BE2C (cell line): ENCODE measurements around the gene MAN1C1.

Experiments used
- DNase-seq: peaks from one replicate; pipeline ENCODE4 v3.0.0-alpha.2; 2020
- H3K27me3 ChIP-seq: fragments of 250-450 bp; sonication (Bioruptor Pico); 2 replicates; pipeline ENCODE4 v1.5.1; 2020; ENCODE audit warnings: mild to moderate bottlenecking
- H3K36me3 ChIP-seq: fragments of 250-450 bp; sonication (Bioruptor Pico); 2 replicates; pipeline ENCODE4 v1.5.1; 2020; ENCODE audit warnings: mild to moderate bottlenecking
- H3K4me1 ChIP-seq: fragments of 250-450 bp; sonication (Bioruptor Pico); 2 replicates; pipeline ENCODE4 v1.5.1; 2020
- H3K4me3 ChIP-seq: 2 replicates; pipeline ENCODE4 v1.5.1; 2011; ENCODE audit warnings: low read depth, low read length
- H3K9me3 ChIP-seq: fragments of 250-450 bp; sonication (Bioruptor Pico); 2 replicates; pipeline ENCODE4 v1.5.1; 2020
- CTCF ChIP-seq: IDR thresholded peaks from 2 replicates; pipeline ENCODE4 v1.5.1; 2012; ENCODE audit warnings: mild to moderate bottlenecking, low read depth, low read length

Gene MAN1C1

GRCh38 chr1:25621876-25622275 is 5.3 kb downstream of the MAN1C1 start:
- H3K4me1 ChIP-seq: no peaks in the 10 kb centered on the region; the same call in 1 of the 2 replicates
- no peak for TF ChIP-seq CTCF
- H3K36me3 ChIP-seq: no peaks in the 10 kb centered on the region
- DNase-seq: no peak
- no peak overlapping the region for H3K4me3 ChIP-seq
- H3K9me3 ChIP-seq: no peaks in the 10 kb centered on the region
- H3K27me3 ChIP-seq: no peaks in the 10 kb centered on the region

DNA sequence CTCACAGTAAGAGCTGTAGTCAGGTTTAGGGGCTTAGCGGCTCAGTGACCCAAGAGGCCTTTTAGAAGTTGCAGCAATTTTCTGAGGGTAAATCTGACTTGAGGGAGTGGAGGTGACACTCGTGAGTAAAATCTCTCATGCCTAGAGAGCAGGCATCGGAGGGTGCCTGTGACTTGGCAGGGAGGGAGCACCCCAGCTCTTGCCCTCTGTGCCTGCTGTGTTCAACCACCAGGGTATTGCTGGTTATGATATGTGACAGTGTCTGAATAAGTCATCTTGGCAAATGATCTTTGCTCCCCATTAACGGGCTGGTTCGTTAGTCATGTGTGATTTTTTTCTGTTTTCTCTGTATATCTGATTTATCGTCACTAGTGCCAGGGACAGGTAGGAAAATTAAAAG is 5.9 kb downstream of the MAN1C1 start:
- H3K36me3 ChIP-seq: no peaks in the 10 kb centered on the region
- no peaks in the 10 kb centered on the region for H3K27me3 ChIP-seq
- DNase-seq: no peak
- H3K4me3 ChIP-seq: no peak overlapping the region
- TF ChIP-seq CTCF: no peak
- H3K9me3 ChIP-seq: no peaks in the 10 kb centered on the region
- H3K4me1 ChIP-seq: no peaks in the 10 kb centered on the region; the same call in 1 of the 2 replicates

DNA sequence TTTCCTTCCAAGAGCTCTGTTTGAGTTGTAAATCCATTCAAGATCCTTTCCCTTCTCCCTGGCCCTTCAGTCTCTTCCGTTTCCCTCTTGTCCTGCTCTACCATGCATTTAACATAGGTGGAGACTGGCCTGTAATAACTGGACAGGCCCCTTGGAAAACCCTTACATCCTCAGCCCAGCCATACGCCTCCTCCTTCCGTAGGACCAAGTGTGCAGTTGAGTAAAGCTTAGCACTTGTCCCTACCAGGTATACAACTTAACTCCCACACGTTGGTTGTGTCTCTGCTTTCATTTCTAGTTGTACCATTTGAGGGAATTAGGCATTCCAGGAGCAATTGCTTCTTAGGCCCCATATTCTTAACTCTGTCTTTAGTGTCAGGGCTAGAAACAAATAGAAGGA is 6.4 kb downstream of the MAN1C1 start:
- Histone ChIP-seq H3K9me3 (no peaks in the 10 kb centered on the region), H3K4me3 (no peak overlapping the region), H3K27me3 (no peaks in the 10 kb centered on the region), H3K36me3 (no peaks in the 10 kb centered on the region), H3K4me1 (no peaks in the 10 kb centered on the region; the same call in 1 of the 2 replicates)
- DNase-seq: no peak
- TF ChIP-seq CTCF: no peak

DNA sequence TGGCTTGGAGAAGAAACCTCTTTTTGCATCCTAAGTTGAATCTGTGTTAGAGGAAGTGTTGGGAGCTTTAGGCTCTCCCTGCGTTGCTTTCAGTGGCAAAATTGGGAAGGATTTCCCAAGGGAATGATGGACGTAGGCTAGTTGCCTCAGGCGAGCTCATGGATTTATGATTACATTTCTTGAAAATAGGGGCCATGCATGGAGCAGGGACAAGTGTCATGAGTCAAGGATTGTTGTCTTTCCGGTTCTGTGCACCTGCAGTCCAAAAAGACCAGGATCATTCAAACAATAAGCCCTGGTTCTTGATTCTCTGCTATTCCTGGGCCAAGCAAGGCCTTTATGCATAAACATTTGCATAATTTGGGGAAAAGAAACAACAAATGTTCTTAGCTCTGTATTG is 7.1 kb downstream of the MAN1C1 start:
- Histone ChIP-seq H3K4me3 (no peak overlapping the region), H3K36me3 (no peaks in the 10 kb centered on the region), H3K4me1 (no peaks in the 10 kb centered on the region; the same call in 1 of the 2 replicates), H3K27me3 (no peaks in the 10 kb centered on the region), H3K9me3 (no peaks in the 10 kb centered on the region)
- no peak for DNase-seq
- no peak for TF ChIP-seq CTCF

- H3K36me3 ChIP-seq: no peaks in the 10 kb centered on the region
- H3K27me3 ChIP-seq: no peaks in the 10 kb centered on the region
- H3K4me3 ChIP-seq: no peak overlapping the region
- no peak for DNase-seq
- TF ChIP-seq CTCF: no peak
- no peaks in the 10 kb centered on the region; the same call in 1 of the 2 replicates for H3K4me1 ChIP-seq
- H3K9me3 ChIP-seq: no peaks in the 10 kb centered on the region
Observed at GRCh38 chr1:25624156-25624555, 7.6 kb downstream of the MAN1C1 start.

DNA sequence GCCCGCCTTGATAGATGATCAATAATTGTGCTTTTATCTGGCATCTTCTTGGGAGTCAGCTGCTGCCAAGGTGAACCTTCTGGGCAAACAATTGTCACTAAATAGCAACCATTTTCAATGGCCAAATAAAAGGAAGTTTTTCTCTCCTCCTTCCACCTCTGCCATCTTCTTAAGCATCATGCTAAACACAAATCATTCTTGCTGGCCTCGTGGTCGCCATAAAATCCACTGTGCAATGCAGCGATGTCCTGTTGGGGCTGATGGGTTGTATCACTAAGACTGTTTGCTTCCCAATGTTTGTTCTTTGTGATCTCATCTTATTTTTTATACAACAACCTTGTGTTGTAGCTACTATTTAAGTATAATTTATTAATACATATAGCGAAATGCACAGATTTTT is 8.0 kb downstream of the MAN1C1 start:
- Histone ChIP-seq H3K4me3 (no peak overlapping the region), H3K36me3 (no peaks in the 10 kb centered on the region), H3K9me3 (no peaks in the 10 kb centered on the region), H3K4me1 (no peaks in the 10 kb centered on the region), H3K27me3 (no peaks in the 10 kb centered on the region)
- TF ChIP-seq CTCF: no peak
- no peak for DNase-seq
